HG02759 (cell line): Measurements from ENCODE around the gene PRPH.
A peak's percentile ranks its signal among the peaks of the same experiment; 100 is the strongest.
"Not testable (repeated sequence)": the region's sequence is repeated elsewhere in the genome, so short reads cannot be mapped to it uniquely, and the experiment has no call there.

Experiments used
- ATAC-seq: cut with Tn5 transposase; IDR thresholded peaks from one replicate; pipeline ENCODE4 v1.9.1; 2021; ENCODE audit warnings: mild to moderate bottlenecking, moderate library complexity; ENCODE audit not compliant: unreplicated experiment

PRPH gene

GRCh38 chr12:49298160-49298559 is 3.2 kb downstream of the PRPH start:
- ATAC-seq, result no peak

- ATAC-seq, result no peak
Measured at GRCh38 chr12:49301760-49302159, 6.8 kb downstream of the PRPH start.

GRCh38 chr12:49304161-49304560 is 9.2 kb downstream of the PRPH start:
- no peak for ATAC-seq

GRCh38 chr12:49305762-49306510 is 11.0 kb downstream of the PRPH start:
- no peak for ATAC-seq

- no peak for ATAC-seq
Measured at GRCh38 chr12:49309386-49309785, 14.4 kb downstream of the PRPH start.

GRCh38 chr12:49310451-49311000 is 15.6 kb downstream of the PRPH start:
- ATAC-seq, result not testable (repeated sequence)

GRCh38 chr12:49314811-49315210 is 19.9 kb downstream of the PRPH start:
- ATAC-seq, result no peak

- not testable (repeated sequence) for ATAC-seq
Measured at GRCh38 chr12:49317118-49317517, 22.2 kb downstream of the PRPH start.

GRCh38 chr12:49320411-49321103 is 25.6 kb downstream of the PRPH start:
- ATAC-seq, result not testable (repeated sequence)

- ATAC-seq, result no peak
Measured at GRCh38 chr12:49322367-49322707, 27.4 kb downstream of the PRPH start.

- ATAC-seq, result peak; percentile 99
Measured at GRCh38 chr12:49322708-49323523, 28.0 kb downstream of the PRPH start, which contains the start of gene TROAP. TSS of gene TROAP (plus strand) at chr12:49323255. CDS start at chr12:49323609, 354 bp downstream.

- ATAC-seq, result no peak
Measured at GRCh38 chr12:49323524-49324097, 28.7 kb downstream of the PRPH start.

GRCh38 chr12:49325606-49326005 is 30.7 kb downstream of the PRPH start:
- ATAC-seq, result no peak

- ATAC-seq, result no peak
Measured at GRCh38 chr12:49327368-49327767, 32.4 kb downstream of the PRPH start.

- no peak for ATAC-seq
Measured at GRCh38 chr12:49327887-49328286, 32.9 kb downstream of the PRPH start.

- ATAC-seq, result no peak
Measured at GRCh38 chr12:49328816-49329215, 33.9 kb downstream of the PRPH start.

GRCh38 chr12:49330032-49330619 is 35.2 kb downstream of the PRPH start:
- no peak for ATAC-seq

GRCh38 chr12:49330631-49331379 is 35.9 kb downstream of the PRPH start:
- ATAC-seq, result no peak

- no peak for ATAC-seq
Measured at GRCh38 chr12:49331380-49332222, 36.7 kb downstream of the PRPH start.
